PFSK-1 (cell line): Measurements from ENCODE around the gene ELMO1.

ENCODE experiments used
- POLR2AphosphoS5 ChIP-seq: IDR thresholded peaks from 2 replicates; pipeline ENCODE4 v1.6.1; 2012; ENCODE audit warnings: low read depth, mild to moderate bottlenecking, control low read depth, low read length, moderate library complexity
- REST ChIP-seq, 2 experiments: IDR thresholded peaks; 2 replicates each; pipeline versions ENCODE4 v1.6.1 to v1.8.0; 2011 to 2012; ENCODE audit warnings: low read depth in 2 of 2, low read length in 2 of 2, control low read depth in 1 of 2, inconsistent platforms in 1 of 2, mild to moderate bottlenecking in 1 of 2, moderate library complexity in 1 of 2; ENCODE audit not compliant: insufficient read depth in 1 of 2
- SIN3A ChIP-seq: IDR thresholded peaks from 2 replicates; pipeline ENCODE4 v1.6.1; 2012; ENCODE audit warnings: mild to moderate bottlenecking, low read length, moderate library complexity, borderline replicate concordance; ENCODE audit not compliant: insufficient read depth
- TAF1 ChIP-seq: IDR thresholded peaks from 2 replicates; pipeline ENCODE4 v1.6.1; 2012; ENCODE audit warnings: low read length, control low read depth, borderline replicate concordance; ENCODE audit not compliant: insufficient read depth

- no peak for TF ChIP-seq POLR2AphosphoS5
- TF ChIP-seq TAF1: no peak
- TF ChIP-seq REST (IDR thresholded peaks at IDR 0.05; ENCODE audit: insufficient read depth in 1 of 2, low read depth in 2 of 2, low read length in 2 of 2): no peak
- TF ChIP-seq SIN3A: no peak
Observed at GRCh38 chr7:37354656-37355131, 94.0 kb downstream of the ELMO1 start.
